HG03025 (cell line): ENCODE measurements around the gene THUMPD2.

Experiments
- ATAC-seq: cut with Tn5 transposase; IDR thresholded peaks from one replicate; pipeline ENCODE4 v1.9.1; 2021; ENCODE audit warnings: mild to moderate bottlenecking, moderate library complexity; ENCODE audit not compliant: unreplicated experiment, low FRiP score

THUMPD2 gene

DNA sequence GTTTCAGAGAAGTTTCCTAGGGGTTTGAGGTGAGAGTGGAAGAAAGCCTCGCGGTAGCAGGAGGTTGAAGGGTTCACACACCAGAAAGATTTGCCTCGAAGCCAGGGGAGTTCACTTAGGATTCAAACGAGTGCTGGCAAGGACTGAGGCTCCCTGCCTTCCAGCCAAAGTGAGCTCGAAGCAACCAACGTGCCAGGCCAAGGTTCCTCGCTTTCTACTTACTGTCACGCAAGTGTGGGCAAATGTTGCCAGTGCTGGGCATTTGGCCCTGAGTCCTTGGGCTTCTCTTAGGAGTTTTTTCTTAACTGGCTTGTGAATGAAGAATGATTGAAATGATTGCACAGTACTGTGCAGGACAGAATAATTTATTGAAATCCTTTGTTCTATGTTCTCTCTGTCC lies 59.7 kb downstream of the THUMPD2 start:
- no peak for ATAC-seq

DNA sequence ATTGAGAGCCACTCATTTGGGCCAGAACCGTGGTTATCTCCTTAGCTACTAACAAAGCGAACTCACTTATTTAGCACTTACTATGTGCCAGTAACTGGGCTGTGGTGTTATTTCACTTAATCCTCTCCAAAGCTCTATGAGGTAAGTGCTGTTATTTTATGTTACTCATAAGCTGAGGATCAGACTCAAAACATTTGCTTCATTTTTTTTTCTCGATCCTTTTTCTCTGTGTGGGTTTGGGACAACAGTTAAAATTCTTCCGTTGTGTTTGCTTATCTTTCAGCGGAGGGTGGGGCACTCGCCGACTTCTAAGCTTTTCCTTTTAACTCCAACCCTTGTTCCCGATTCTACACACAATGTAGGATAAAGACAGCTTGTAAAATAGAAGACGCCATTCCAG lies 60.6 kb downstream of the THUMPD2 start:
- ATAC-seq, result no peak

DNA sequence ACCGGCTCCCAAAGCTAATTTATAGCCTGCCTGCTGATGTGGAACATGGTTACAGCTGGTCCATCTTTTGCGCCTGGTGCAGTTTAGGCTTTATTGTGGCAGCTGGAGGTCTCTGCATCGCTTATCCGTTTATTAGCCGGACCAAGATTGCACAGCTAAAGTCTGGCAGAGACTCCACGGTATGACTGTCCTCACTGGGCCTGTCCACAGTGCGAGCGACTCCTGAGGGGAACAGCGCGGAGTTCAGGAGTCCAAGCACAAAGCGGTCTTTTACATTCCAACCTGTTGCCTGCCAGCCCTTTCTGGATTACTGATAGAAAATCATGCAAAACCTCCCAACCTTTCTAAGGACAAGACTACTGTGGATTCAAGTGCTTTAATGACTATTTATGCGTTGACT lies 62.0 kb downstream of the THUMPD2 start:
- ATAC-seq, result no peak

DNA sequence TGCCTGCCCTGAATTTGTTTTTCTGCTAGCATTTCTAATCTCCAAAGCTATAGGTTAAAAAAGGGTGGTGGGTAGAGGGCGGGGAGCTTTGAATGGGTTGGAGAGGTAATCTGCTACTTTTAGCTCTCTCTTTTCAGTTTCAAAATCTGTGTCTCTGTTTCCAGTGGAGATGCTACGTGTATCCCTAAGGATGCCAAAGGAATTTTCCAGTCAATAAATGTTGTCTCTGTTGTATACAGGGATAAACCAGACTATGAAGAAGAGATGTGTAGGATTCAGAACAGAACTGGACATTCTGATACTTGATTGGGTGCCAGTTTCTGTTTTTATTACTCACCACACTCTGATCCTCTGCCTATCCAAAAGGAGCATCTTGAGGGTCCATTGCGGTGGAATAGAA lies 63.2 kb downstream of the THUMPD2 start:
- no peak for ATAC-seq

DNA sequence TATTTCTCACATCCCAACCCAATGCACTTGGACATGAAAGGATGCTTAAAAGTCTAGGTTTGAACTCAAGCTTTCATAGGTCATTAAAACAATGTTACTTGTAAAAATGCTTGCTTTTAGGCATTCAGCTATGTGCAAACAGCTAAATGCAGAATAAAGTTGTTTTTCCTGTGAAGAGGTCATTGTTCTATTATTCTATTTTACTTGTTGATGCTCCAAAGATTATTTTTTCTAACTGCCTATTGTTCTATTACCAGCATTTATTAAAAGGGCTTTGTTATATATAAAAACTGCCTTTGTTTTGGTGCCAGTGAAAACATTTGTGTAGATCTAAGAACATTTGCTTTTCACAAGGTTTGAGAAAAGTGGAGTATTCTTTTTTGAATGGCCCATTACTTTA lies 64.0 kb downstream of the THUMPD2 start:
- ATAC-seq, result no peak

DNA sequence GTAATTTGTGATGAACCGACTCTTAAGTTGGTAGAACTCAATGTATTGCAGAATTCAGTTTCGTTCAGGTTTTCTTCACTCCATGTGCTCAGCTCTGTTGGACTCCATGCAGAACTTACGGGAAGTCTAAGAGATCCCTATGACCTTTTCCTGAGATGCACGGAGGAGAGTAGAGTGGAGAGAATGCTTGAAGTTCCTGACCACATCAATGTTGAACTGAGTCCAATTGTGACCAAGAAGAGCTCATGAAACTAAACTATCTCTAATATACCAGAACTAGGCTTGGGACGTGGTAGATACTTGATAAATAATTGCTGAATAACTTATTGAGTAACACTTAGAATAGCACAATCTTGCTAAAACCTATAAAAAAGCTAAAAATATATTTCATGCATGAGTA lies 66.1 kb downstream of the THUMPD2 start:
- no peak for ATAC-seq

DNA sequence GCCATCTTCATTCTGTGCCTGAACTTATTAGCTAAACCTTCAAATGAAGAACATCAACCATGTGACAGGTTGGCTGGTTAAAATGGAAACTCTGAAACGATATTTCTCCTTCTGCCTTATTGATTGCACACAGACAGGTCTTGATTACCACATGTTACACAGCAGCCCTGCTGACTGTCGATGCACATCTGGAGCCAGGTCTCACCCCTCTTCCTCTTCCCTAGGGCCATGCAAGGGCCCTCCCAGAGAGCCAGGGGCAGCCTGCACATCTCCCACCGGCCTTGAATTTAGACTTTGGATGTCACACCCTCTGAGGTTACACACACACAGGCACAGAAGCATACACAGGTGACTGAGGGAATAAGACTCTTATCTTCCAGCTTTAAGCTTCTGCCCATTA lies 68.3 kb downstream of the THUMPD2 start:
- ATAC-seq, result no peak

DNA sequence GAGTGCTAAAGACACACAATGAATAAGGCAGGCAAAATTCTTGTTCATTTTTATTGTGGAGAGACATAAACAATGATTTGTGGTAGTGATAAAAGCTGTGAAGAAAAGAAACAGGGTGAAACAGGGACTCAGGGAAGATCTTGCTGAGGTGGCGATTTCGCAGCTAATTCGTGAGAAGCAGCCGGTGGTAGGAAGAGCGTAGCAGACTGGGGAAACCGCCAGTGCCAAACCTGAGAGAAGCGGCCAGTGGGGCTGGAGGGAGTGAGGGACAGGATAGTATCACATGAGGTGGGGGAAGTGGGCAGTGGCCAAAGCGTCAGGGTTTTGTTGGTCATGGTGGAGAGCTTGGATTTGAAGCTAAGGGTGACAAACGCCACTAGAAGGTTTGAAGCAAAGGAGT lies 71.1 kb downstream of the THUMPD2 start:
- ATAC-seq, result no peak

DNA sequence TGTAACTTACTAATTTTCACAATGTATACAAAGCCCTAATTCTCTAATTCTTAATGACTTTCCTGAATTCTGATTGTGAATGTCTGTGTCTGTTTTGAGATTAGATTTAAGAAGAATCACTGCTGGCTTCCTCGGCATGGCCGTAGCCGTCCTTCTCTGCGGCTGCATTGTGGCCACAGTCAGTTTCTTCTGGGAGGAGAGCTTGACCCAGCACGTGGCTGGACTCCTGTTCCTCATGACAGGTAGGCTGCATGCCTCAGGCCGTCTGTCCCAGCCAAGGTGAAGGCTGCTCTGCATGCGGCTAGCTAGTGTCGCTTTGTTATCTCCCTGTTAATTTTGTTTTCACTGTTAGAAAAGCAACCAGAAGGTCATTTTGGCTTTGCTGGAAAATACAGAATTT lies 72.1 kb downstream of the THUMPD2 start:
- no peak for ATAC-seq

DNA sequence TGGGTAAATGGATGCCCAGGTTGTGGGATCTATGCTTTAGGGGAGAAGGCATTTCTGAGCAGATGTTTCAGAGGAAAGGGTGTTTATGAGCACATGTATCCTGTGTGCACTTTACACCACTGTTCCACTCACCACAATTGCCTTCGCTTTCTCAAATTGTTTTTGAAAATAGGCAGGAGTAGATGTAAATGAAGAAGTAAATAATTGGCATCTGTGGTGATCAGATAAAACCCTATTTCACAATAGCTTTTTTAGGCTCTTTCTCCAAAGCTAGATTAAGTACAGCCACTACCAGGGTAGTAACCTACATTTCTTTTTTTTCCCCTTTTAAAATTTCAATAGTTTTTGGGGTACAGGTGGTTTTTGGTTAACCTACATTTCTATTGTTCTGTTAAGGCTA lies 72.7 kb downstream of the THUMPD2 start:
- no peak for ATAC-seq

DNA sequence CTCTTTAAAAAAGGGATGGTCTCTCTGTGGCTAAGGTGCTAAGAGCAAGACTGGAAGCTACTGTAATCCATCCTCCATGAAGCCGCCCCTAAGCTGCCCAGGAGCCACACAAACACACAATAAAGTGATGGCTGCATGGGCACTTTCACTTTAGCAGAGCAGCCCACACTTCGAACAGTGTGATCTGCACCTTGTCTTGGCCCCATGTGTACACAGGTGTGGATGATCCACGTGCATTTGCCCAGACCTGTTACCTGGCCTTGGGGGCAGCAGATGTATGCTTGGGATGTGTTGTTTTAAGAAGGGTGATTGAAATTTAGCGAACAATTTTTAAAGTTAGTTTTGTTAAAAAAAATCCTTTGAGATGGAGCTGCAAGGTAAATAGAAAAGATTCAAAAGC lies 73.4 kb downstream of the THUMPD2 start:
- ATAC-seq, result no peak

DNA sequence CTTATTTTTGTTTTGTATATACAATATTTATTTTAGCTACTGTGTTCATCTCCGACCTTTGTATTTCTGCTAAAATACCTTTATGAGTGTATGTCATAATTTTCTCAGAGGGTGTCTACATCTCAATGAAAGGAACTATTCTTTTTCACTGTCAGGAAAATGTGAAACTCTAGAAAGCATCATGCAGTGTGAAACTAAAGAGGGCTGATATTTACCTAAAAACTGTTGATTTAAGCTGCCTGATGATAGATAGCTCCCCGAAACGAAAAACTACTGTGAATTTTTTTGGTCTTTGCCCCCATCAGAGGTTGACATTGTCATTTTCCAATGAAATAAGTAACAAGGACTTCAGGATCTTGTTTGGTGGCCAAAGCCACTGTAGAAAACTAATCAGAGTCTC lies 74.5 kb downstream of the THUMPD2 start:
- ATAC-seq, result no peak

DNA sequence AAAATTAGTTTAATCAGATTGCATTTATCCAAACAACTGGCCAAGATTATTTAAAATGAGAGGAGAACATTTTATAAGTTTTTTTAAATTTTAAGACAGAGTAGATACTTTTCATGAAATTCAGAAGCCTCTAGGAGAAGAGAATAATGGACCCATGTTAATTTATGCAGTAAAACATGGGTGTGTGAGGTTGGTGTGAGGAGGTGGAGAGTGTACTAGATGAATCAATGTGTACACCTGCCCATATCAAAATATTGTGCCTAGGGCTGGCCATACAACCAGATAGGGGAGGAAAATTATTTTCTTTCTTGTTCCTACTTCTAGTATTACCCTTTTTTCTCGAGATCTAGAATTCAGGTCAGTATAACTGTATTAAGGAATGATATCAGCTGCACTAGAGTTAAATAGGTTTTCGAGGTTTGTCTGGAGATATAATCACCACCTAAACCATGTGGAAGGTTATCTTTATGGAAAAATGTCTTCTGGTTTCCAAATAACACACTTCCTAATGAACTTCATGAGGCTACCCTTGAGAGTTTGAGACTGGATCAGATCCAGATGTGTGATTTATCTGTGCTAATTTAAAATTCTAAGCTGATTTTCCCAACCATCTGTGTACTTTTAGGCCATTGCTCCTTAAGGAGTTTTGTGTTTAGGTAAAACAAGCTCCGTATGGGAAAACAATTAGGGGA lies 75.7 kb downstream of the THUMPD2 start:
- ATAC-seq, result no peak

DNA sequence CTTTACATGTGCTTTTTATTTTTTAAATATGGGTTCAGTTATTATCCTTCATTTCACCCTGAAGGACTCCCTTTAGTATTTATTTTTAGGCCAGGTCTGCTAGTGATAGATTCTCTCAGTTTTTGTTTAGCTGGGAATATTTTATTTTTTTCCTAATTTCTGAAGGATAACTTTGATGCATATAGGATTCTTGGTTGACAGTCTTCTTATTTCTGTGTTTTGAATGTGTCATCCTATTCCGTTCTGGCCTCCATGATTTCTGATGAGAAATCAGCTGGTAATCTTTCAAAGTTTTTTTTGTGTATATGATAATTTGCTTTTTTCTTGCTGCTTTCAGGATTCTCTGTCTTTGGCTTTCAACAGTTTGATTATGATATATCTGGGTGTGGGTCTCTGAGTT lies 77.9 kb downstream of the THUMPD2 start:
- no peak for ATAC-seq

DNA sequence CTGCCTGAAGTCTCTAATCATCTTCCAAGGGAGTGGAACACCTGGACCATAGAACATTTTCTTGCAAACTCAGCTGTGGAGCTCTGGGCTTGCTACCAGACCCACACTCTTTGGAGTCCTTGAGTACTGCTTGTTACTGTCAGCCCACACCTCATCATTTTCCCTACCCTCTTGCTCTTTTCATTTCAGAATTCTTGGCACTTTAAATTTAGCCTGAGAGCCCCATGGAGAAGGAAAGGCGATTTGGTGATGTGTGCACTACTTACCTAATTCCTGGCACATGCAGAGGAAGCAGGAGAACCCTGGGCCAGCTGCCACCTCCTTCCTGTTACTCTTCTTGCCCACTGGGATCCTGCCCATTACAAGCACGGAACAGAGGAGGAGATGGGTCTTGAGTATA lies 81.6 kb downstream of the THUMPD2 start:
- ATAC-seq, result no peak

DNA sequence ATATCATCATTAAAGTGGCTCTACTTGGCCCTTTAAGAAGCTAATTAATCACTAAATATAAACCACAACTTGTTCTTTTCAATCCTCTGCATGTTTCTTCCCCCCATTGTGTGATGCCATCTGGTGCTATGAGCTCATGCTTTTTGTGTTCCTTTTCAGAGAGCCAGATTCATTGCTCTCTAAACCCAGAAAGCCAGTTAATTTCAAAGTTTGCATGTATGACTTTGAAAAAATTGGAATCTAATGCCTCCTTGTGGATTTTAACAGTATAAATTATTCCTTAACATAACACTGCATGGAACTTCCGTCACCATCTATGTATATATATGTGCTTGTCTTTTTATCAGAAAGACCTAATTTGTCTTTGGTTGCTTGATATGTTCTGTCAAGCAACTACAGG lies 82.2 kb downstream of the THUMPD2 start:
- ATAC-seq, result no peak

DNA sequence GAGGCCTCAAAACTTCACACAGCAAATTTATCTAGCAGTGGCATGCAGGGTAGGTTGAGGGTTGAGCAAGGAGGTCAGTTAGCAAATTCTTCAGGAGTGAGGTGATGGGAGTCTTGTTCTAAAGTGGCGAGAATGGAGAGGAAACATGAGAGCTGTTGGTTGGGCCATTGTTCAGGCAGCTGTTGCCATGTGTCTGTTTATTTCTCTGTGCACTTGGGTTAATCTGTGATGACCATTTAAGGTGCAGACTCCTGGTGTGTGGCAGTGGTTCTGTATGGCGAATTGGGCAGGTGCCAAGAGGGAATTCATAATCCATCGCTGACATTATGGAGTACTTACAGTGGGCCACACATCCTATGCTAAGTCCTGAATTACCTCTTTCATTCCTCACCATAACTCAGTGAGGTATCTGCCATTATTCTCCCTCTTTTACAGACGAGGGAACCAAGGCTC lies 82.9 kb downstream of the THUMPD2 start:
- no peak for ATAC-seq

DNA sequence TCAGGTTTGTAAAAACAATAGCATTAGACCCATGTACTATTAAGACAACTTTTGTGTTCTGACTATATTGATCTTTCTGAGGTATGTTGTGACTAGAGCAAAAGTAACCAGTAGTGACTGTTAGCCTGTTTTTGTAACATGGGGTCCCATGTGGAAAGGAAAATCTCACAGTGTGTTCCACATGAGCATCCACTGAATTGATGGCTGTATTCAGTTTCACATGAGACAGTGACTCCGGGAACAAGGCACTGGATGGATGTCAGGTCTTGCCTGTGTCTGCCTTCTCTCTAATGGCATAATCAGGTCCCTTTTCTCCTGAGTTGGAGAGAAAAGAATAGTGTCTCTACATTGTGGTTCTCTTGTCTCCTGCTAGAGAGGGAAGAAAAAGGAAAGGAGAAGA lies 85.8 kb downstream of the THUMPD2 start:
- no peak for ATAC-seq

DNA sequence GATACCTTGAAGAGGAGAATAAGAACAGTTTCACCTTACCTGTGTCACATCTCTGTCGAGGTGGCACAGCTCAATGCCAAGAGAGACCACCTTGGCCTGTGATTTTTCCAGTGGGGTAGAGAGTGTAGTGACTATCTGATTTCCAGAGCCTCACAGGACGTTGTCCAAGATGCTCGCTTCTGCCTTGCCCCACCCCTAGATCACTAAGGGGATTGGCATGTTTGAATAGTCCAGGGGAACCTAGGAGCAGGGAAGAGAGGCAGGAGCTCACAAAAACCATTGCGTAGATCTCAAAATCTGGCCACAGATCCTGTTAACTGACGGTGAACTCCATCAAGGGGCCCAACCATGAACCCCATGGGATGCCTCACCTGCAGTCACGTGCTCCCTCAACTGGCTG lies 89.2 kb downstream of the THUMPD2 start:
- no peak for ATAC-seq

DNA sequence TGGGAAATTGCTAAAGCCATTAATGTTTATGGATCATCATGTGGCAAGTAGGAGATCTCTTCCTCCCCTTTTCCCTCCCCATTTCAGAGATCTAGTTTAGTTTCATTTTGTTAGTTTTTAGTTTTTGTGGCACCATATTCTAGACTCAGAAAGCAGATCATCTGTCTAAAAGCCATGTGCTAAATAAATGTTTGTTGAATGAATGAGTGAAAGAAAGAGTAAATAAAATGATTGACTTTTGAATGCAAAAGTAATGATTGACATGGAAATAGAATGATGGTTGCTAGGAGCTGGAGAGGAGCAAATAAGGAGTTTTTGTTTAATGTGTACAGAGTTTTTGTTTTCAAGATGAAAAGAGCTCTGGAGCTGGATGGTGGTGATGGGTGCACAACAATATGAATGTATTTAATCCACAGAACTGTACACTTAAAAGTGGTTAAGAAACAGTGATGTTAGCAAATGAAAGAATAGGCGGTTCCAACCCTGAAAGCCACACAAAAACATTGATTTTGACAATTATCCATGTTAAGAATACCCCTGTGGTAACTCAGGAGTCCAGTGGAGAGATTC lies 89.7 kb downstream of the THUMPD2 start:
- no peak for ATAC-seq

DNA sequence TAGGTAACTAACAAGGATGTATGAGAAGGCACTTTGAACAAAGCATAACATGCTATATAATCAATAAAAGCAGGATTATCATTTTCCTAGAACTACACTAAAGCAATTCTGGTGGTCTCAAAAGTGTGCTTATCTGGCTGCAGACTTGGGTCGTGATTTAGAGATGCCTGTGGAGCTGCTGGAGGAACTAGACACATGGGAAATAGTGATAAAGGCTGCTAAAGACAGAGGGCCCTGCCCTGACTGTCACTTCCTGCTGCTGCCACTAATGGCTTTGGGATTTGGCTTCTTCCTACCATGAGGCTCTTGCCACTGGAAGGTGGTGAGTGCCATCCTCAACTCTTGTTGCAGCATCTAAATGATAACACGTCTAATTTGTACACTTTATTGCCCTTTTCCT lies 90.9 kb downstream of the THUMPD2 start:
- no peak for ATAC-seq

DNA sequence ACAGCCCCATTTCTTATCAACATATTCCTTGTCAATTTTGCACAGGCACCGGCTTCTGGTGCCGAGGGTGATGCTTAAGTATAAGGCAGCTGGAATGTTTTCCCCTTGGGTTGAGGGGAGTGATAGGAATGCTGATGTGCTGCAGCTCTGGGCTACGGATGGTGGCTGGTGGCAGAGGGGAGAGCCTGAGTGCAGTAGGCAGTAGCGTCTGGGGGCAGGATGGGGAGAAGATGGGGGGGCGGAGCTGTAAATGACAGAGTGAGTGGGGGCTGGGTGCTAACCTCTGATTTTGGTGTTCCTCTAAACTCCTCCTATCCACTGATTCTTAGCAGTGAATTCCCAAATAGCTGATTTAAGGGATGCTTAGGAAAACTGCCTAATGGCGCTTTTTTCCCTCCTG lies 92.6 kb downstream of the THUMPD2 start:
- no peak for ATAC-seq
